ENCODE measurements around the gene ACTR2.

DNA sequence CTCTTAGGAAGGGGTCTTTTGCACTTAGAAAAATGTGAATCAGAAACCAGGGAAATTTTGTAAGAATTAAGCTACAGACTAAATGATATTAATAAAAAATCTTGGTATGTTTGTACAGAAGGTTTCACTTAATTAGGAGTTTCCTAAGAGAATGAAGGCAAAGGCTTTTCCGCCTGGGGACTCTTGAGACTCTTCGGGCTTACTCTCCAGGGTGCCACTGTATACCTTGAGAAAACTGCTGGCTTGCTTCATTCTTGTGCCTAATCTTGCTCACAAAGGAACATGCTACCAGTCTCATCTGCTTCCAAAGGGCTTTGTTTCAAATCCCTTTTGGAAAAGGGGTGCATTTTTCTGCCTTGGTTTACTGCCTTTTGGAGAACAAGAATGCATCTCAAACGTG is 49.5 kb downstream of the ACTR2 start:
- TF ChIP-seq, protein P1, sequence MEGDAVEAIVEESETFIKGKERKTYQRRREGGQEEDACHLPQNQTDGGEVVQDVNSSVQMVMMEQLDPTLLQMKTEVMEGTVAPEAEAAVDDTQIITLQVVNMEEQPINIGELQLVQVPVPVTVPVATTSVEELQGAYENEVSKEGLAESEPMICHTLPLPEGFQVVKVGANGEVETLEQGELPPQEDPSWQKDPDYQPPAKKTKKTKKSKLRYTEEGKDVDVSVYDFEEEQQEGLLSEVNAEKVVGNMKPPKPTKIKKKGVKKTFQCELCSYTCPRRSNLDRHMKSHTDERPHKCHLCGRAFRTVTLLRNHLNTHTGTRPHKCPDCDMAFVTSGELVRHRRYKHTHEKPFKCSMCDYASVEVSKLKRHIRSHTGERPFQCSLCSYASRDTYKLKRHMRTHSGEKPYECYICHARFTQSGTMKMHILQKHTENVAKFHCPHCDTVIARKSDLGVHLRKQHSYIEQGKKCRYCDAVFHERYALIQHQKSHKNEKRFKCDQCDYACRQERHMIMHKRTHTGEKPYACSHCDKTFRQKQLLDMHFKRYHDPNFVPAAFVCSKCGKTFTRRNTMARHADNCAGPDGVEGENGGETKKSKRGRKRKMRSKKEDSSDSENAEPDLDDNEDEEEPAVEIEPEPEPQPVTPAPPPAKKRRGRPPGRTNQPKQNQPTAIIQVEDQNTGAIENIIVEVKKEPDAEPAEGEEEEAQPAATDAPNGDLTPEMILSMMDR (IDR thresholded peaks at IDR 0.05): no peak
- TF ChIP-seq POLR2A (IDR thresholded peaks at IDR 0.05) (no peak), POLR2AphosphoS5 (IDR thresholded peaks at IDR 0.05; ENCODE audit: insufficient read depth in 1 of 2, low read depth in 1 of 2) (no peak)
